ENCODE data around the gene ZNF134.

DNA sequence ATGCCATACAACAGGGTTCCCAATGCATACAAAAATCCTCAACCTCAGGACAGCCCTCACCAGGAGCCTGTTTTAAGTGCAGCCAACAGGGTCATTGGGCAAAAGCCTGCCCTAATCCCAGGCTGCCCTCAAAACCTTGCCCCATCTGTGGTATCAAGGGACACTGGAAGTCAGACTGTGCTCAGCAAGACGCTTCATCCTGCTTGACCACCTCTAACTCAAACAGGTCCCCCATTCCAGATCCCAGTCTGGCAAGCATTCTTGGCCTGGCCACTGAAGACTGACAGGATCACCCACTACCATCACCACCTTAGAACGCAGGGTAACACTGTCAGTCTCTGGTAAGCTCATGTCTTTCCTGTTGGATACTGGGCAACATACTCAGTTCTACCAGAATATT, 39.6 kb downstream of the ZNF134 start:
- TF ChIP-seq POLR2A (IDR thresholded peaks at IDR 0.05; ENCODE audit: low read depth, low read length) (no peak), POLR2AphosphoS5 (IDR thresholded peaks at IDR 0.05; ENCODE audit: low read depth, low read length) (no peak), TAF1 (IDR thresholded peaks at IDR 0.05; ENCODE audit: borderline replicate concordance, low read depth, low read length) (no peak)
